Mesendoderm (in vitro differentiated cells): ENCODE results near the gene PDE4D.

Experiments
- DNase-seq: peaks from one replicate; pipeline ENCODE4 v3.0.0; 2013
- H2AK5ac ChIP-seq: 2 replicates; pipeline ENCODE4 v1.6.1; 2013; ENCODE audit warnings: low read length, inconsistent platforms
- H2BK120ac ChIP-seq: 2 replicates; pipeline ENCODE4 v1.6.1; 2013; ENCODE audit warnings: low read depth, mild to moderate bottlenecking, low read length, moderate library complexity, mixed read lengths
- H2BK15ac ChIP-seq: replicated peaks from 2 replicates; pipeline ENCODE4 v1.6.1; 2013; ENCODE audit warnings: low read depth, mild to moderate bottlenecking, moderate library complexity
- H2BK5ac ChIP-seq: 2 replicates; pipeline ENCODE4 v1.6.1; 2013; ENCODE audit warnings: low read length, inconsistent platforms
- H3K18ac ChIP-seq: 2 replicates; pipeline ENCODE4 v1.6.1; 2013; ENCODE audit warnings: mild to moderate bottlenecking, low read length, mixed read lengths
- H3K23ac ChIP-seq: one replicate; pipeline ENCODE4 v1.6.1; 2013; ENCODE audit warnings: low read length
- H3K27ac ChIP-seq: 2 replicates; pipeline ENCODE4 v1.5.1; 2013; ENCODE audit warnings: low read depth, mild to moderate bottlenecking, inconsistent platforms, low read length, moderate library complexity
- H3K27me3 ChIP-seq: 2 replicates; pipeline ENCODE4 v1.6.1; 2013; ENCODE audit warnings: low read length, control low read depth, mild to moderate bottlenecking, inconsistent platforms; ENCODE audit not compliant: insufficient read depth, poor library complexity
- H3K36me3 ChIP-seq: 2 replicates; pipeline ENCODE4 v1.6.1; 2013; ENCODE audit warnings: low read length, inconsistent platforms; ENCODE audit not compliant: control insufficient read depth, insufficient read depth
- H3K4ac ChIP-seq: one replicate; pipeline ENCODE4 v1.6.1; 2013; ENCODE audit warnings: low read depth, mild to moderate bottlenecking, low read length, moderate library complexity
- H3K4me1 ChIP-seq: 2 replicates; pipeline ENCODE4 v1.6.1; 2013; ENCODE audit warnings: low read depth, low read length, inconsistent platforms; ENCODE audit not compliant: control insufficient read depth
- H3K4me2 ChIP-seq: 2 replicates; pipeline ENCODE4 v1.6.1; 2013; ENCODE audit warnings: low read length
- H3K4me3 ChIP-seq: 2 replicates; pipeline ENCODE4 v1.5.1; 2013; ENCODE audit warnings: mild to moderate bottlenecking, low read length
- H3K56ac ChIP-seq: one replicate; pipeline ENCODE4 v1.6.1; 2013; ENCODE audit warnings: low read length
- H3K79me1 ChIP-seq: 2 replicates; pipeline ENCODE4 v1.6.1; 2013; ENCODE audit warnings: low read length, inconsistent platforms
- H3K79me2 ChIP-seq: 2 replicates; pipeline ENCODE4 v1.6.1; 2013; ENCODE audit warnings: mild to moderate bottlenecking, low read length; ENCODE audit not compliant: control insufficient read depth, insufficient read depth
- H3K9ac ChIP-seq: 2 replicates; pipeline ENCODE4 v1.6.1; 2013; ENCODE audit warnings: low read length, inconsistent platforms
- H4K5ac ChIP-seq: one replicate; pipeline ENCODE4 v1.6.1; 2013; ENCODE audit warnings: low read length
- H4K8ac ChIP-seq: one replicate; pipeline ENCODE4 v1.6.1; 2013; ENCODE audit warnings: low read depth, mild to moderate bottlenecking, control low read depth, low read length, moderate library complexity
- WGBS: extraction: QIAGEN DNeasy Blood & Tissue Kit; methylation state at CpG from one replicate; pipeline ENCODE4 v1.1.7; 2013; ENCODE audit warnings: low lambda C conversion rate, missing lambda C conversion rate; ENCODE audit not compliant: insufficient coverage; ENCODE audit errors: extremely low coverage; 5-methylcytosine and 5-hydroxymethylcytosine counted together
- small RNA-seq: library from polyadenylated mRNA; stranded (forward); fragments of <200 nt; extraction: miRNeasy Mini kit (QIAGEN cat#:217004); gene quantifications from one replicate; pipeline ENCODE3, GENCODE V24; 2013; ENCODE audit not compliant: insufficient read depth

PDE4D gene

GRCh38 chr5:58919833-58920232 lies 973.7 kb downstream of the PDE4D start:
- Histone ChIP-seq H3K79me2 (no peaks in the 10 kb centered on the region), H3K36me3 (no peaks in the 10 kb centered on the region), H3K4me2 (no peak overlapping the region), H4K5ac (no peak overlapping the region), H3K4me3 (no peak overlapping the region), H3K56ac (no peak overlapping the region), H2AK5ac (no peak overlapping the region), H3K79me1 (no peaks in the 10 kb centered on the region), H3K27me3 (no peaks in the 10 kb centered on the region), H3K27ac (no peak overlapping the region), H3K18ac (no peak overlapping the region), H2BK15ac (no peak overlapping the region), H4K8ac (no peak overlapping the region), H3K23ac (no peak overlapping the region), H2BK5ac (no peak overlapping the region), H3K9ac (no peak overlapping the region), H3K4me1 (peaks cover 2% of the 10 kb centered on the region), H2BK120ac (peak overlapping the region; percentile 82), H3K4ac (no peak overlapping the region)
- no CpG with 5 or more reads among the region's 5 CpGs for WGBS
- no peak for DNase-seq

Small RNA genes lying within 50 kb of the gene (small RNA-seq; reads per million reads assigned to genes)
- 43.3 reads per million, percentile 94 among the genes with 10 or more reads in this experiment for gene MIR582
